Mucosa of descending colon (tissue), 3 donors: ENCODE data around the gene VPS13D. TPM values are rescaled to one million over a fixed set of nuclear protein-coding genes. Genes with fewer than 3 reads are reported as not detected.
A peak's percentile ranks its signal among the peaks of the same experiment; 100 is the strongest.

Experiments
- ATAC-seq: fragments of 200-7000 bp; cut with Tn5 transposase; one replicate; pipeline ENCODE4 v1.9.1; 2020; ENCODE audit warnings: mild to moderate bottlenecking, moderate library complexity
- DNase-seq, 3 donors: peaks; one replicate each; pipeline ENCODE4 v3.0.0-alpha.2; 2020
- H3K36me3 ChIP-seq: fragments of 200-600 bp; one replicate; pipeline ENCODE4 v1.8.0; 2021; ENCODE audit warnings: low read depth, mild to moderate bottlenecking
- H3K4me1 ChIP-seq: fragments of 200-600 bp; one replicate; pipeline ENCODE4 v1.8.0; 2021; ENCODE audit warnings: low read depth, mild to moderate bottlenecking
- H3K4me3 ChIP-seq: fragments of 200-600 bp; one replicate; pipeline ENCODE4 v1.8.0; 2021; ENCODE audit warnings: mild to moderate bottlenecking
- H3K9me3 ChIP-seq: fragments of 200-600 bp; one replicate; pipeline ENCODE4 v1.8.0; 2021; ENCODE audit warnings: mild to moderate bottlenecking
- intact Hi-C, 2 donors: fragments of 100-400 bp; cut with DNase I in 1 of 2; cut with micrococcal nuclease in 1 of 2; formaldehyde crosslinking; loops; one replicate each; pipeline versions ENCODE4 v1.11.0 to v1.11.1; 2022; cut with DNase I, micrococcal nuclease
- total RNA-seq, 3 donors: library from RNA; stranded (reverse); fragmentation: NEBNext Ultra II Directional in 2 of 3; extraction: Animal tissue kit (Norgen Biotek cat#: 25700) in 2 of 3; gene quantifications; one replicate each; pipeline versions ENCODE4 v1.2.1 to v1.2.4, GENCODE V29; 2021 to 2023
- TF ChIP-seq, protein P1 (sequence below): fragments of 200-600 bp; IDR thresholded peaks from one replicate; pipeline ENCODE4 v1.8.0; 2022; ENCODE audit warnings: antibody characterized with exemption, mild to moderate bottlenecking
- donor health status: DM: no; HTN: no; CAD: no; lungs with moderate emphysema.
- donor health status: DM: no; HTN: no; CAD: no.
- donor health status: DM: no; HTN: yes; CAD: no.

VPS13D gene
- total RNA-seq, 3 donors from 2014 or later = 70.1 to 96.6 (median 96.6) TPM

DNA sequence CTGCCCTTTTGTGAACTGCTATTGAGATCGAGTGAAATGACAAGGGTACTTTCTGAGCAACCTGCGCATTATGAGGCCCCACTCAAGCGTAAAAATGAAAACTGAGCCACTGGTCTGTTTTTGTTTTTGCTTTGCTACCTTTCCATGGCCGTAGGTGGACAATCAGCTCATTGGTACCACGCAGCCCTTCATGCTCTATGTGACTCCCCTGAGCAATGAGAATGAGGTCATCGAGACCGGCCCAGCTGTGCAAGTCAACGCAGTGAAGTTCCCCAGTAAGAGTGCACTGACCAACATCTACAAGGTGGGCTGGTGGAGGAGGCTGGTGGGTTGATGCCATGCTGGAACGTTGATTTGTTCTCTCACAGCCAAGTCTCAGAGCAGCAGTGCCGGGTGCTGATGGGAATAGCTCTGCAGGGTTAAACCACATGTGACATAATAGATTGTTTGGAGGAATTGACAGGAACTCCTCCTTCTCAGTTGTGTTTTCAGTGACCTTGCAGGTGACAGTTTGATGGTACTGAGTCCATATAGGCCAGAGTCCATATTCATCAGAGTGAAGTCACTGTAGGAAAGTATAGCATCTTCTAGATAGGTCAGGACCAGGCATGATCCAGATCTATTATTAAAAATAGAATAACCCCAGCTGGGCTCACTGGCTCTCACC is 170.3 kb downstream of the VPS13D start:
- ATAC-seq = no peak

DNA sequence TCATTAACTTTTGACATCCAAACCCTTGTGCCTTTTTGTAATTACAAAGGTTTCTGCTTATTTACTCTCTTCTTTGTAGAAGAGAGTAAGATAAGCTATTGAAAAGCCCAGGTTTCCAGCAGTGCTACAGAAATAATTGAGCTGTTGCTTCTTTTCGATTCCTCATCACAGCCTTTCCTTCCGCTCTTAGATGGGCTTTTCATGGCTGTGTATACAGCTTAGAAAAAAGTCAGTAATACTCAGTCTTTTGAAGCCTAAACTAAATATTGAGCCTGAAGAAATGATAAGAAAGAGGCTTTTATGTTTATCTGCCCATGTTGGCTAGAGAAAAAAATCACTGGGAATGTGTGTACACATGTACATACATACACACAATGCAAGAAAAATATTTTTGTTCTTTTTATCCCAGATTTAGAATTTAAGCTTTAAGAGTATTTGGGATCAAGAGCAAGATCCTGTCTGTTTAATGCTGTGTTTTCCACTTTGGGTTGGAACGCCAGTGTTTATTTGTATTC is 172.4 kb downstream of the VPS13D start:
- Histone ChIP-seq H3K4me3 (no peak overlapping the region), H3K36me3 (no peaks in the 10 kb centered on the region), H3K9me3 (no peaks in the 10 kb centered on the region), H3K4me1 (peaks cover 24% of the 10 kb centered on the region)
- intact Hi-C loops = no loop called here
- no peak for DNase-seq
- TF ChIP-seq, protein P1, sequence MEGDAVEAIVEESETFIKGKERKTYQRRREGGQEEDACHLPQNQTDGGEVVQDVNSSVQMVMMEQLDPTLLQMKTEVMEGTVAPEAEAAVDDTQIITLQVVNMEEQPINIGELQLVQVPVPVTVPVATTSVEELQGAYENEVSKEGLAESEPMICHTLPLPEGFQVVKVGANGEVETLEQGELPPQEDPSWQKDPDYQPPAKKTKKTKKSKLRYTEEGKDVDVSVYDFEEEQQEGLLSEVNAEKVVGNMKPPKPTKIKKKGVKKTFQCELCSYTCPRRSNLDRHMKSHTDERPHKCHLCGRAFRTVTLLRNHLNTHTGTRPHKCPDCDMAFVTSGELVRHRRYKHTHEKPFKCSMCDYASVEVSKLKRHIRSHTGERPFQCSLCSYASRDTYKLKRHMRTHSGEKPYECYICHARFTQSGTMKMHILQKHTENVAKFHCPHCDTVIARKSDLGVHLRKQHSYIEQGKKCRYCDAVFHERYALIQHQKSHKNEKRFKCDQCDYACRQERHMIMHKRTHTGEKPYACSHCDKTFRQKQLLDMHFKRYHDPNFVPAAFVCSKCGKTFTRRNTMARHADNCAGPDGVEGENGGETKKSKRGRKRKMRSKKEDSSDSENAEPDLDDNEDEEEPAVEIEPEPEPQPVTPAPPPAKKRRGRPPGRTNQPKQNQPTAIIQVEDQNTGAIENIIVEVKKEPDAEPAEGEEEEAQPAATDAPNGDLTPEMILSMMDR = no peak
- ATAC-seq = no peak

More for the DNA sequence above, 170.3 kb downstream of the VPS13D start:
- H3K4me3 ChIP-seq = no peak overlapping the region
- intact Hi-C loops = no loop called here
- no peaks in the 10 kb centered on the region for H3K9me3 ChIP-seq
- TF ChIP-seq, protein P1 = no peak
- H3K36me3 ChIP-seq = no peaks in the 10 kb centered on the region
- peaks cover 3% of the 10 kb centered on the region for H3K4me1 ChIP-seq
- DNase-seq = no peak

DNA sequence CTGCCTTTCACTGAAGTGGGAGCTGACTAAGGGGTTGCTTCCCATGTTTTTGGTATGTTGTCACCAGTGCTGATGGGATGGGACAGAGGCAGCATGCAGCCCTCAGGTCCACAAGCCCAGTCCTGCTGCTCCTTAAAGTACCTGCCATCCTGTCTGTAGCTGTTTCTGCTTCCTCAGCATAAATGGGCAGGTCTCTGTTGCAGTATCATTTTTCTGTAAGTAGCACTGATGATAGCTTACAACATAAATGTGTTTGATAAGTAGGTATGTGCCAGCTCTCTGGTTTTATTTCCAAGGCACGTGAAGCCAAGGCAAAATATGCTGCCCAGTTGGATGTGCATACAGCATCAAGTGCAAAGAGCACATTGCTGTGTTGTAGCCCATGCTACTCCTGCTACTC is 173.0 kb downstream of the VPS13D start:
- no peaks in the 10 kb centered on the region for H3K9me3 ChIP-seq
- no peak for ATAC-seq
- H3K4me1 ChIP-seq = peaks cover 30% of the 10 kb centered on the region
- DNase-seq = no peak
- no peak overlapping the region for H3K4me3 ChIP-seq
- intact Hi-C loops = no loop called here
- TF ChIP-seq, protein P1 = no peak
- no peaks in the 10 kb centered on the region for H3K36me3 ChIP-seq

DNA sequence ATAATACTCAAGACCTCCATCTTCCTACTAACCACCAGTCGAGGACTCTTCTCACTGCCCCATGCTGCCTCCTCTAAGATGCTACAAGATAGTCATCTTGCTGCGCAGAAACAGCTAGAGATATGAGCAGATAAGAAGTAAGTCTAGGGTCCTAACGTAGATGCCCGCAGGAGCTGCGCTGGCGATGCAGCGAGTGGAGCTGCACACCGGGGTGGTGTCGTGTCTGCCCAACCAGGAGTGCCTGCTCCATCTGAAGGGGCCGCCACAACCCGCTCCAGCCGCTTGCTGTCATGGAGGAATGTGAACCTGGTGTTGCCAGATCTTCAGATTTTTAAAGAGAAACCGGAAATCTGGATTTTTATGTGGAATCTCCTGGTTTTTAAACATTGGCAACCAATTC is 175.1 kb downstream of the VPS13D start:
- peaks cover 33% of the 10 kb centered on the region for H3K4me1 ChIP-seq
- TF ChIP-seq, protein P1 = no peak
- DNase-seq (peak in 2 of 3 donors; percentile 36 to 52), ATAC-seq (no peak)
- no peaks in the 10 kb centered on the region for H3K9me3 ChIP-seq
- no peaks in the 10 kb centered on the region for H3K36me3 ChIP-seq
- intact Hi-C loops = no loop called here
- no peak overlapping the region for H3K4me3 ChIP-seq

DNA sequence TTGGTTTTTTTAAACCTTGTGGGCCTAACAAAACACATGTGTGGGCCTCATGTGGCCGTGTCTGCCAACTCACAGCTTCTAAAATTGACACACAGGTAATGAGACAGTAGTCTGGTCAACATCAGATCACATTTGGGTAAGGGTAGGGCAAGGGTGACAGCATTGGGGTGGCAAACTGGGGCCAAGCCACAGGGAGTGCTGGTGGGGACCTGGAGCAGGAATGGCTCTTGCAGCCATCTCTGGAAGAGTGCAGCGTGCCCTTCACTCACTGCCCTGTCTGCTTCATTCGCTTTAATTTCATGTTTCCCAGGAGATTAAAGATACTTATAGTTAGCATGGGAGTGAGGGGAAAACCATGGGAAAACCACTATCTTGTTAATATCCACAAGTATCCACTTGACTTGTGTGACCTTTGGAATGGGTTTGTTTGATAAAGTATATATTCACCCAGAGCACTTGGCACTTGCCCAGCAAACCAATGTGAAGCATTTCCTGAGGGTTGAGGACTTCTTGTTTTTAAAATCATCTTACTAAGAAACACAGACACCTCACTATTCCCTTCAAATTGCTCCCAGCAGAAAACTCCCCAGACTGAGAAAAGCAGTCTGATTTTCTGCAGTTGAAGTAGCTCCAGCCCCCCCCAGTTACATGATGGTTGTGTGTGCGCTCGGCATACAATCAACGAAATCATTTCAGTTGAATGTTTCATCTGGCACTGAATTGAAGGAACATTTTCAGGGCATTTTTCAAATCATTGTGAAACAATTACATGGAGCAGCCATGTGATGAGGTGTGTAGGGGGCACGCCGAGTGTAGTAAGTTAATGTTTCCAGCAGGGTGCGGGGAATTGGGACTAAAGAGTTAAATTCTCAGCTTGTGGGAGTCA is 175.7 kb downstream of the VPS13D start:
- no peaks in the 10 kb centered on the region for H3K9me3 ChIP-seq
- peaks cover 33% of the 10 kb centered on the region for H3K4me1 ChIP-seq
- intact Hi-C loops = no loop called here

More for the DNA sequence above, 175.7 kb downstream of the VPS13D start:
- DNase-seq = peak in 2 of 3 donors; percentile 39 to 83
- TF ChIP-seq, protein P1 = no peak
- Histone ChIP-seq H3K36me3 (no peaks in the 10 kb centered on the region), H3K4me3 (no peak overlapping the region)
- ATAC-seq = peak; percentile 65
